ENCODE results near the gene MICB.

GRCh38 chr6:31535538-31536324, 37.8 kb downstream of the MICB start:
- no peak for TF ChIP-seq CTCF (IDR thresholded peaks at IDR 0.05)
- TF ChIP-seq POLR2A (IDR thresholded peaks at IDR 0.05), result no peak
